SK-N-SH treated with all-trans-retinoic acid at 6 μM for 48 hours (cell line): Measurements from ENCODE around the gene ATL2.

Experiments
- ARNTL ChIP-seq: fragments of 450-650 bp; formaldehyde crosslinking; IDR thresholded peaks from 2 replicates; pipeline ENCODE4 v1.5.0; 2020; ENCODE audit warnings: low read depth, mild to moderate bottlenecking, moderate library complexity, borderline replicate concordance
- BACH2 ChIP-seq: fragments of 250-450 bp; sonication (Bioruptor Pico); IDR thresholded peaks from 2 replicates; pipeline ENCODE4 v1.9.0; 2021; ENCODE audit warnings: mild to moderate bottlenecking, borderline replicate concordance
- CREB5 ChIP-seq: fragments of 250-450 bp; sonication (Bioruptor Pico); IDR thresholded peaks from 2 replicates; pipeline ENCODE4 v1.5.1; 2020; ENCODE audit warnings: low read depth, mild to moderate bottlenecking, moderate library complexity
- CSDC2 ChIP-seq: fragments of 250-450 bp; sonication (Bioruptor Pico); IDR thresholded peaks from 2 replicates; pipeline ENCODE4 v1.5.0; 2020; ENCODE audit warnings: mild to moderate bottlenecking, moderate library complexity
- GLIS3 ChIP-seq: fragments of 250-450 bp; sonication (Bioruptor Pico); IDR thresholded peaks from 2 replicates; pipeline ENCODE4 v1.5.0; 2020; ENCODE audit warnings: mild to moderate bottlenecking, moderate library complexity
- PATZ1 ChIP-seq: fragments of 250-450 bp; sonication (Bioruptor Pico); IDR thresholded peaks from 2 replicates; pipeline ENCODE4 v1.8.0; 2020; ENCODE audit warnings: mild to moderate bottlenecking, moderate library complexity, borderline replicate concordance
- POU6F1 ChIP-seq: fragments of 250-450 bp; sonication (Bioruptor Pico); IDR thresholded peaks from 2 replicates; pipeline ENCODE4 v1.8.0; 2021; ENCODE audit warnings: low read depth, mild to moderate bottlenecking, moderate library complexity, borderline replicate concordance
- PPARA ChIP-seq: fragments of 250-450 bp; sonication (Bioruptor Pico); IDR thresholded peaks from 2 replicates; pipeline ENCODE4 v1.5.0; 2020; ENCODE audit warnings: mild to moderate bottlenecking, borderline replicate concordance
- RARB ChIP-seq: fragments of 250-450 bp; sonication (Bioruptor Pico); IDR thresholded peaks from 2 replicates; pipeline ENCODE4 v1.8.0; 2021; ENCODE audit warnings: mild to moderate bottlenecking, moderate library complexity
- SNAI2 ChIP-seq: fragments of 250-450 bp; sonication (Bioruptor Pico); IDR thresholded peaks from 2 replicates; pipeline ENCODE4 v1.5.0; 2020; ENCODE audit warnings: mild to moderate bottlenecking, moderate library complexity
- ZC3H10 ChIP-seq: fragments of 250-450 bp; sonication (Bioruptor Pico); IDR thresholded peaks from 2 replicates; pipeline ENCODE4 v1.5.1; 2021; ENCODE audit warnings: mild to moderate bottlenecking, moderate library complexity
- ZFP30 ChIP-seq: fragments of 450-650 bp; formaldehyde crosslinking; IDR thresholded peaks from 2 replicates; pipeline ENCODE4 v1.5.0; 2022; ENCODE audit warnings: mild to moderate bottlenecking, moderate library complexity
- ZNF8 ChIP-seq: fragments of 450-650 bp; formaldehyde crosslinking; IDR thresholded peaks from 2 replicates; pipeline ENCODE4 v1.5.0; 2020; ENCODE audit warnings: mild to moderate bottlenecking, moderate library complexity

- no peak for TF ChIP-seq ZFP30 (CRISPR knock-in tag)
- no peak for TF ChIP-seq PATZ1 (CRISPR knock-in tag)
- TF ChIP-seq ARNTL (CRISPR knock-in tag) = no peak
- TF ChIP-seq GLIS3 (CRISPR knock-in tag) = no peak
- TF ChIP-seq CREB5 (CRISPR knock-in tag) = no peak
- no peak for TF ChIP-seq POU6F1
- TF ChIP-seq ZC3H10 (CRISPR knock-in tag) = no peak
- TF ChIP-seq RARB (CRISPR knock-in tag) = no peak
- no peak for TF ChIP-seq PPARA
- TF ChIP-seq SNAI2 (CRISPR knock-in tag) = no peak
- TF ChIP-seq CSDC2 (CRISPR knock-in tag) = no peak
- no peak for TF ChIP-seq BACH2 (CRISPR knock-in tag)
- TF ChIP-seq ZNF8 (CRISPR knock-in tag) = no peak
These were observed 108.3 kb downstream of the ATL2 start for GRCh38 chr2:38268691-38269327.
